ENCODE measurements around the gene HSD17B3.
"Not testable (repeated sequence)": the region's sequence is repeated elsewhere in the genome, so short reads cannot be mapped to it uniquely, and the experiment has no call there.

HSD17B3 gene

DNA sequence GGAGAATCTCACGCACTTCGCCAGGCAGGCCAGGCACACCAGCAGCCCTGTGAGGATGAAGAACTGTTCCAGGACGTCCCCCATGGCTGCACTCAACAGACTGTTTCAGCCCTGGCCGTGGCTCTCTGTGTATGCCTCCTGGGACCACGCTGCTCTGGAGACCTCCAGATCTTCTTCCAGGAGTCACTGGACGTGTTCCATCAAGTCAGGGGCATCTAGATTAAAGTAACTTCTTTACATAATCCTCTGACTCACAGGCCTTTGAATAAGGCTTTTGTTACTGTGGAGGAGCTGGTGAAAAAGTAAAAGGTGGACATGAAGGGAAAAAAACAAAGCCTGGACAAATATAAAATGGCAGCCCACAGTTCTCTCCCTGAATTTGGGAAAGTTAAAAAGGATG lies at the start of gene HSD17B3:
HSD17B3 (minus strand) TSS at position 156 of the 400 bp plus-strand sequence; CDS start at position 84, 72 bp downstream.
- DNase-seq = no peak

DNA sequence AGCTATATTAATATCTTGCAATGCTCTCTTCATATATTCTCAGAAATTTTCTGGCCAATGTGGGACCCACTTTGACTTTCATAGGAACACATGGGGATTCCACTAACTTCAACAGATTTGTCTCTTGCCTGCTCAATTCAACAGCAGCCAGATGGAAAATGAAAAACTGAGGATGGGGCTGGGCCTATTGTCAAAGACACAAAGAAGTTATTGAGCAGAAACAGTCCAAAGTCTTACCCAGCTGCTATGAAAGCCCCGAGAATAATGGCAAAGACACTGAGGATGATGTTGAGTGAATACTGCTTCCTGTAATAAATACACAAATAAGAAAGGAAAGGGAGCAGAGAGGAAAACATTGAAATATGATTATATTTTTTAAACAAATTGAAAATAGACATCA lies 48.9 kb upstream of the HSD17B3 start:
- no peak for DNase-seq

DNA sequence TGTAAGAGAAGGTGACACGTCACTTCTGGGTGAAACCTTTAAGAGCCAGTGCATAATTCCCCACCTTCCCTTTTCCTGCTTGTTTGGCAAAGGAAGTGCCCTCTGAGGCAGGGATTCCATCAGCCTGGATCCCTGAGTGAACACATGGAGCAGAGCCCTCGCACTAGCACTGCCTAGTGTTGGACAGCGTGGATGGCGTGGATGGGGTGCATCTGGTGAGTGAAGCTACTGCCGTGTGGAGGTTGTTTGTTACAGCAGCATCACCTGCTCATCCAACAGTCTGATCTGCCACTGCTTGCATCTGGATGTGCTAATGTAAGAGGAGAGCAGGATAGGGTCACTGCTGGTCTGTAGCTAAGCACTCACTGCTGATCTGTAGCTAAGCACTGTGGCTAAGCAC lies 46.3 kb upstream of the HSD17B3 start:
- no peak for DNase-seq

DNA sequence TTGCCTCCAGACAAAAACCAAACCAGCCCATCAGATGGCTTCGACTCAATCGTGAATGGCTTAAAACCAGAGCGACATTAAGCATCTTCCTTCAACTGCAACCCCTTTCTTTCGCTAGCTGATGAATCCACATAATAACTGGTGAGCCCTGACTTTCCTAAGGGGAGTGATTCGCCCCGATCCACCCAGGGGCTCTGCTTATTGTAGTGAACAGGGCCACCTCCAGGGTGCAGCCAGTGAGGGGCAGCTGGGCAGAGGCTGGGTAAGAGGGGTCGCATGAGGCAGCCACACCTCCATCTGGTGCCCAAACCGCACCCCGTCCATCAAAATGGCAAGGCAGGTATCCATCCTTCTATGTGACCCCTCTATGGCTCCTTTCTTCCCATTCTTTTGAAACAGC lies 43.6 kb upstream of the HSD17B3 start:
- DNase-seq = no peak

DNA sequence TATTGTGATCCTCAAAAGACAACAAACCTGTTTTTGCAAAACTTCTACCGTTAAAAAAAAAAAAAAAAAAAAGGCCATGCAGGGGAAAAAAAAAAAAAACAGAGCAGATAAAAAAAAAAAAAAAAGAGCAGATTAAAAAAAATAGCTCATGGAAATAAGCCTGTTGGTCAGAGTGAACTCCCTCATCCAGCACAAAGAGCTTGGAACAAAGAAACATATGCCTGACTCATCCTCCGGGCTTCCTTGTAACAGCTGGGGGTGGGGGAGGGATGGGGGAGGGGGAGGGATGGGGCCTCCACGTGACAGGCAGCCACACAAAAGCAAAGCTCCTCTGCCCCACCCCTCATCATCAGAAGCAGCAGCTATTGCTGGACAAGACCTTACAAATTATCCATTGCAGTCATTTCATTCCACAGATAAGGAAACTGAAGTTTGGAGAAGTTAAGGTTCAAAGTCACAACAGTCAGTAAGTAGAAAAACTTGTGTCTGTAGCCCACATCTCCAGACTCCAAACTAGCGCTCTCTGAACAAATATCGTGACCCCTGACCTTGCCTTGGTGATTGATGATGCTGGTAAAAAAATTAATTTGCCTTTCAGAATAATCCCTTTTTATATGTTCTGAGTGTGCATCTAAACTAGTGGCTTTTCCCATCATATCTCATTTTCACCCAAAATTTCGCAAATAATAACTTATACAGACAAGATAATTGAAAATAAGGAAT lies 42.6 kb upstream of the HSD17B3 start:
- peak; percentile 31 for DNase-seq

DNA sequence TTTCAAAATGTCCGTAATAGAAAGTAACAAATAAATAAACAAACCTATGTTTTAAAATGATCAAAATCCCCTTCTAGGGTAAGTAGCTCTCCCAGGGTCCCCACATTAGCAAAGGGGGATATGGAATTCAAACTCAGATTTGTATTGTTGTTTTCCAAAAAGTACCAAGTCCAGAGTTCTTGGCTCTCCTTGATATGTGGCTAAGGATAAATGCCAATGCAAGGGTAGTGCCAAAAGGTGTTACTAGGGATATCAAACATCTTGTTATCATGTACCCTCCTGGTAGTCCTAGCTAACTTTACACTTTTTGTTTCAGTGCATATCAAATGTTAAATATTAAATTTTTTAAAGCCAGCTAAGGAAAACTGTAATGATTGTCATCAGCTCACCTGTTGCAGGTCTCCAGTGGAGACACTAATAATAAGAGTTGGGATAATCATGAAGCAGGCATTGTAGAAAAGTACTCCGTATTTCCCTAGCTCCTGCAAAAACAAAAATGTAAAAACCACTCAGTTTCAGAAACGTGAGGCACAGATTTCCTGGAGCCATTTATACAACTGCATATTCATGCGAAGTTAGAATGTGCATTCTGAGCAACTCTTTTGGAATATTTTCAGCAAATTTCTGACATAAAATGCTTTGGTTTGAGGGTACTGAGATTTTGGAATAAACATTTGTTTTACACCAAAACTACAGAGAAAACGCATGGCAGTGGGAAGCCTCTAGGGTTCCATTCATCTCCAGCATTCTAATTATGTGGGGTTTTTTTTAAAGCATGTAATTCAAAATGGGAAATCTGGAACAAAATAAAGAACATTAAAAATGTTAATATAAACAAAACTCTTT lies 41.8 kb upstream of the HSD17B3 start:
- DNase-seq = no peak

DNA sequence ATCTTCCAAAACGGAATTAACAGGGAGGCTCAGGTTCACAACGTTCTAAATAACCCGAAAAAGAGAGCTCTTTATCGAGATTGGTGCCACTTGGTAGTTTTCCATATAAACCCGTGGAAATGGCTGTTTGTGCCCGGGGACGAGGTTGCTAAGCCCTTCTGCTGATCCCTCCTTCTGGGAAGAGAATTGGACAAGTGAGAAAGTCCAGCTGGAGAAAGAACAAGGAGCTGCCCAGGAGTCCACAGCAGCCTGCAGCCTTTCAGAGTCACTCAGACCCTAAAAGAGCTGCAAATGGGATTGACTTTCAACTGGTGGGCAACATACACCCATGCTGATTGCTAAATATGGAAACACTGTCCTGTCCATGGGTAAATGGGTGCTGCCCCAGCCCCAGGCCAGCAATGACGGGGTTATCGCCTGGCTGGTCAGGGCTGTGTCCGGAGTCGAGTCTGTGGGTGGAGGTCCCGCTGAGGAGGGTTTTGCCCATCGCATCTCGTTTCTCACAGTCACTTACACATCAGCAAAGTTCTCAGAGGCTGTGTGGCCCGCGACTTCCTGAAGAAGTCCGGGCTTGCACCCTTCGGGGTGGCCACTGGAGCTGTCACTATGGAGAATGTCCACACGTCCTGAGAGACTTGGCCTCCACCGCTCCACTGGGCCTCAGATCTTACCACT lies 40.7 kb upstream of the HSD17B3 start:
- DNase-seq = no peak

DNA sequence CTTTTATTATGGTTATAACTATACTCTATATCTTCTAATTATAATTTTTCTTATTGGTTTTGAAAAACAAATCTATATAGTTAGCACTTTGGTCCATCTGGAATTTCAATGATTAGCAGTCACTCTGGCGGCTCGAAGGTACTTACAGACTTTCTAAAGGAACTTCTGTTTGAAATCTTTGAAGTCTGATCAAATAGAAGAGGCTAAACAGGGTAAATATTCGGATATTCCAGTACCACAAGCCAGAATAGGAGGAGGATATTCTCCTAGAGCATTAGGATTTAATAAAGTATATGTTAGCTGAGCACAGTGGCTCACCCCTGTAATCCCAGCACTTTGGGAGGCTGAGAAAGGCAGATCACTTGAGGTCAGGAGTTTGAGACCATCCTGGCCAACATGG lies 38.7 kb upstream of the HSD17B3 start:
- DNase-seq = no peak

DNA sequence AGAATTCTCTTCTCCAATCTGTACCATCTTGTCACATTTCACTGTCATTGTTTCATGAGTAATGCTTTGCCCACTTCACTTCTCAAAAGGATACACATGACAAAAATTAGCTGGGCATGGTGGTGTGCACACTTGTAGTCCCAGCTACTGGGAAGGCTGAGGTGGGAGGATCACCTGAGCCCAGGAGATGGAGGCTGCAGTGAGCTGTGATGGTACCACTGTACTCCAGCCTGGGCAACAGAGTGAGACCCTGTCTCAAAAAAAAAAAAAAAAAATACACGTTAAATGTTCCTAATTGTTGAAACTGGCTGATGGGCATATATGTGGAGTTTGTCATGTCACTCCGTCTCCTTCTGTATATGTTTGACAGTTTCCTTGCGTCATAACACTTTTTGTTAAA lies 36.3 kb upstream of the HSD17B3 start:
- DNase-seq = no peak

DNA sequence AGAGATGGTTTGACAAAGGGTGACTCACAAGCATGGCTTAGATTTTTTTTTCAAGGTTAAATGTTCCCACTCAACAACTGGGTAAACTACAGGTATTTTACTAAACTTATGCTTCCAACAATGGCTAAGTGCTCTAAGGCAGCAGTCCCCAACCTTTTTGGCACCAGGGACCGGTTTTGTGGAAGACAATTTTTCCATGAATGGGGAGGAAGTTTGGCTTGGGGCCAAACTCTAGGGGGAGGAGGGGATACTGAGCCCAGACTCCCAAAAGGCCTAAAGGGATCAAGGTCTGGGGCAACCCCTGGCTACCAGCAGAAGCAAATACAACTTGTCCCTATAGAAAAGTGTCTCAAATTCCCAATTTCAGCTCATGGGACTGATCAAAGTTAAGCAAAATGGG lies 32.0 kb upstream of the HSD17B3 start:
- no peak for DNase-seq

DNA sequence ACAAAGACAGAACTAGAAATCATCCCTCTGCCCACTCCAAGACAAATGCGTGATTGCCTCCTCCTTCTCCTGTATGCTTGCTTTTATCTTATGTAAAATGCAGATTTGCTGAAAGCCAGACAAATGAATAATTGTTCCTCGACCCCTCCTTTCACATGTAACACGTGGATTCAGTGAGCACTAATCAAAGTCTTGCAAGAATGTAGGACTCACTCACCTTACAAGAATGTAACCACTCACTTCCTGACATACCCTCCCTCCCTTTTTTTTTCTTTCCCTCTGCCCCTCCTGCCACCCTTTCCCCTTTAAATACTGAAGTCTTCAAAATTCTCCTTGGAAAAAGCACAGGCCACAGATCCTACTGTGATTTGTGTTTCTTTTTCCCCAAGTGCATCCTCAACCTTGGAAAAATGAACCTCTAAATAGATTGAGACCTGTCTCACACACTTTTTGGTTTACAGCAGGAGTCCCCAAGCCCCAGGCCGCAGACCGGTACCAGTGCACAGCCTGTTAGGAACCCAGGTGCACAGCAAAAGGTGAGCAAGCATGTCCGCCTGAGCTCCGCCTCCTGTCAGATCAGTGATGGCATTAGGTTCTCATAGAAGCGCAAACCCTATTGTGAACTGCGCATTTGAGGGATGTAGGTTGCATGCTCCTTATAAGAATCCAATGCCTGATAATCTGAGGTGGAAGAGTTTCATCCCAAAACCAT lies 29.4 kb upstream of the HSD17B3 start:
- DNase-seq = peak; percentile 33

DNA sequence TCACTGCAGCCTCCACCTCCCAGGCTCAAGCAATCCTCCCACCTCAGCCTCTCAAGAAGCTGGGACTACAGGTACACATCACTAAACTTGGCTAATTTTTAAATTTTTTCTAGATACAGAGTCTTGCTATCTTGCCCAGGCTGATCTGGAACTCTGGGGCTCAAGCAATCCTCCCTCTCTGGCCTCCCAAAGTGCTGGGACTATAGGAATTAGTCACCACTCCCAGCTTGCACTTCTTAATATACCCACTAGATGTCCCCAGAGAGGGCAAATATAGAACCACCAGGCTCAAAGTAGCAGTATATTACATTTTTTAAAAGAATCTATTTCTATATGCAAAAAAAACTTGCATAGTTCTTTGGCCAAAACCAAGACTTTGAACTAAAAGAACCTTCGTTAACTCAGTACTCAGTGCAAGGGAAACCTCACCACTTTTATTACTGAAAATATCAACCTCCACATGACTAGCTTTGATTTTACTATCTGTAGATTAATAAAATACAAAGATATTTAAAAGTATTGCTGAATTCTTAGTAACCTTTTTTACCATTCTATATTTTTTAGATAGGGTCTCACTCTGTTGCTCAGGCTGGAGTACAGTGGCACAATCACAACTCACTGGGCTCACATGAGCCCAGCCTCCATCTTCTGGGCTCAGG lies 25.8 kb upstream of the HSD17B3 start:
- DNase-seq = no peak

DNA sequence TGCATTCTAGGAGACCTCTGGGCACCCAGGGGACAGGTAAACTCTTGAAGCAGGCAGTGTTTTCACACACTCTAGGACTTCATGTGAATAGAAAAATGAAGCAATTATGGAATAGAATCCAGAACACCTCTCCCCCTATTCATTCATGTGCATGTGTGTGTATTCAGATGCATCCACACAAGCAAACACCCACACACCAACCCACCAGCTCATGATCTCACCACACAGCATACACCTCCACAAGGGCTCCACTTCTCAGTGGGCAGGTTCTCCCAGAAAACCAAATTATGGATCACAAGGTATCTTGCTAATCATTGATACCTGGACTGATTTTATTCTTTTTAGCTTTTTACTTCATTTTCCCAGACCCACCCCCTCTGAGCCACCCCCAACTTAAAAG lies 21.2 kb upstream of the HSD17B3 start:
- no peak for DNase-seq

DNA sequence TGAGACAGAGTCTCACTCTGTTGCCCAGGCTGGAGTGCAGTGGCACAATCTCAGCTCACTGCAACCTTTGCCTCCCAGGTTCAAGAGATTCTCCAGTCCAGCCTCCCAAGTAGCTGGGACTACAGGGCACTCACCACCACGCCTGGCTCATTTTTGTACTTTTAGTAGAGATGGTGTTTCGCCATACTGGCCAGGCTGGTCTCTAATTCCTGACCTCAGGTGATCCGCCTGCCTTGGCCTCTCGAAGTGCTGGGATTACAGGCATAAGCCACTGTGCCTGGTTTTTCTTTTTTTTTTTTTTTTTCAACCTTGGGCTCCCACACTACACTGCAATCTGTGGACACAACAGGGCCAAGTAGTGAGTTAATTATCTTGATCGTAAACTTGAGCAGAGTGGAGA lies 20.8 kb upstream of the HSD17B3 start:
- not testable (repeated sequence) for DNase-seq

DNA sequence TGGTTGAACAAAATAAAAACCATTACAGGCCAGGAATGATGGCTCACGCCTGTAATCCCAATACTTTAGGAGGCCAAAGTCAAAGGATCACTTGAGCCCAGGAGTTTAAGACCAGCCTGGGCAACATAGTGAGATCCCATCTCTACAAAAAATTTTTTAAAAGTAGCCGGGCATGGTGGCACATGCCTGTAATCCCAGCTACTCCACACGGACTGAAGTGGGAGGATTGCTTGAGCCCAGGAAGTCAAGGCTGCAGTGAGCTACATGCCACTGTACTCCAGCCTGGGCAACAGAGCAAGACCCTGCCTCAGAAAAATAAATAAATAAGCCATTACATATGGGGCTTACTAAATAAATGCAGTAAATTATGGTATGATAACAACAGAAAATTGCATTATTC lies 20.2 kb upstream of the HSD17B3 start:
- not testable (repeated sequence) for DNase-seq

DNA sequence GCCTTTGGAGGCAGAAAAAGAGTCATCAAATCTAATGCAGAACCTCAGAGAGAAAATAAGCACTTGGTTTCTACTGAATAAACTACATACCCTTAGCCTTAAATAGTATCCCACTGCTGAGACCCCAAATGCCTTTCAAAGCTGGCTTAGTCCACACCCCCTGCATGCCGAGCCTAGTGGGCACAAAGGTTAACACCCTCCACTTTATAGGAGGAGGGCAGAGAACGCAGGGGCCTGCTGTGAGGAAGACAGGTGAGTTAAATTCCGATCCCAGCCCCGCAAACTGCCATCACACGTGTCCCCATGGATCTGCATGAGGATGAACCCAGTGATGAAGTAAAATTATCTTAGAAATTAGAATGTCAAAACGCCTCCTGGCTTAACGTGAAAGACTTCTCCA lies 19.5 kb upstream of the HSD17B3 start:
- no peak for DNase-seq

DNA sequence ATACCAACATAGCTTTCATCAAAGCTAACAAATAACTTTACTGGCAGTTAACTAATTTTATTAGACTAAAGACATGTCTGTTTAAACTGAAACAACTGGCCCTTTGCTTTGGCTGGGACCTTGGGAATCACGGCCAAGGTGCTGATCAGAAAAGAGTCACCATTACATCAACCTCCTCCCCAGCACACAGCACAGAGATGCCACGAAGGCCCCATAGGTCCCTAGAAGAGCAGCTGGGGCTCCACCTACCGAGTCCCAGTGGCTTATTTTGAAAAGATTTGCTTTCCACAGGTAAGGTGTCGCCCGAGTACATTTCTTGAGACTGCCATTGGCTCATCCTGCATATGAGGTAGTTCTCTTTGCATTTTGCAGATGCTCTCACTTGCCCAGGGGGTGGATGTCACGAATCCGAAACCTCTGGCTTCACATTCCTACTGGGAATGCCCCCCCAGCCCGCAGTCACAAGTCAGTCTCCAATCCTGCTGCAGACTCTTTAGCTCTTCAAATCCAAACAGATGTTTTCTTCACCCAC lies 18.8 kb upstream of the HSD17B3 start:
- DNase-seq = no peak

DNA sequence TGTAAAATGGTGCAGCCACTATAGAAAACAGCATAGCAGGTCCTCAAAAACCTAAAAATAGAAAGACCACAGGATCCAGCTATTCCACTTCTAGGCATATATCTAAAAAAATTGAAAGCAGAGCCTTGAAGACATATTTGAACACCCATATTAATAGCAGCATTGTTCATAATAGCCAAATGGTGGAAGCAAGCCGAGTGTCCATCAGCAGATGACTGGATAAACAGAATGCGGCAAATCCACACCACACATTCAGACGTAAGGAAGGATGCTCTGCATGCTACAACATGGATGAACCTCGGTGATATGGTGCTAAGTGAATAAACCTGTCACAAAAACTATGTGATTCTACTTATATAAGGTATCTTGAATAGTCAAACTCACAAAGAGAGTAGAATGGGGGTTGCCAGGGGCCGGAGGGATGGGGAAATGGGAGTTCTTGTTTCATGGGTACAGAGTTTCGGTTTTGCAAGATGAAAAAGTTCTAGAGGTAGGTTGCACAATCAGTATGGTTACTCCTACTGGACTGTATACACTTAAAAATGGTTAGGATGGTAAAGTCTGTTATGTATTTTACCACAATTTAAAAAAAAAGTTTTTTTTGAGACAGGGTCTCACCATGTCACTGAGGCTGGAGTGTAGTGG lies 17.1 kb upstream of the HSD17B3 start:
- DNase-seq = no peak

DNA sequence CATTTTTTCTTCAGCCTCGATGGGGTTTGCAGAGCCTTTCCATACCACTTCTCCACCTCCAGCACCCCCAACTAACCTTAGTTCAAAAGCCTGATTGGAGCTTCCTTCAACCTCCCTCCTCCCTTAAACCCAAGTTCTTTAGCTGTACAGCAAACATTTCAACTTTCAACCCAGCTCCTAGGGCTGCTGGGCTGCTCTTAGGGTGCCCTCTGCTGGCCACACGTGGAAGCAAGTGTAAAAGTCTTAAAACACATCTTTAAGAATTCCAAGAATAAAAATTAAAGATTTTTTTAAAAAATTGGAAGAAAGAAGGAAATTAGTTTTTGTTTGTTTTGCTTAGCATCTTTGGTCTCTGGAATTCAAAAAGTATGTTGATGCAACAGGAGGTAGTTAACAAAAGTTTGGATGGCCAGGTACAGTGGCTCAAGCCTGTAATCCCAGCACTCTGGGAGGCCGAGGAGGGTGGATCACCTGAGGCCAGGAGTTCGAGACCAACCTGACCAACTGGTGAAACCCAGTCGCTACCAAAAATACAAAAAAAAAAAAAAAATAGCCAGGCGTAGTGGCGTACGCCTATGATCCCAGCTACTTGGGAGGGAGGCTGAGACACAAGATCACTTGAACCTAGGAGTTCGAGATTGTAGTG lies 15.5 kb upstream of the HSD17B3 start:
- DNase-seq = peak; percentile 37

DNA sequence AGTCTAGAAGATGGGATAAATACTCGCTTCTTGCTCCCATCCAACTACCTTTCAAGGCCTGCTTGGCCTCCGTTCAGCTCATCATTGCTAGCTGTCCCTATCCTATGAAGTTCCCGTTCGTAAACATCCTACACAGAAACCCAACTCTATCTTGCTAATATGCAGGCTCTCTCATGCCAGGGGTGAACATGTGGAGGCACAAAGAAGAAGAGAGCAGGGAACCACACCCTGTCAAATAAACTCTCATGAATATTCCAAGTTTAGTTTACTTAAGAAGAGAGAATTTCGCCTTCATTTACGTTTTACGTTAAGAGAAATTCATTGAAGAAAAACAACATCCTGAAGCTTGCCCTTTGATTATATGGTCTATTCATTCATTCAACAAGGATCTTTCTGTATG lies 7.9 kb upstream of the HSD17B3 start:
- no peak for DNase-seq

DNA sequence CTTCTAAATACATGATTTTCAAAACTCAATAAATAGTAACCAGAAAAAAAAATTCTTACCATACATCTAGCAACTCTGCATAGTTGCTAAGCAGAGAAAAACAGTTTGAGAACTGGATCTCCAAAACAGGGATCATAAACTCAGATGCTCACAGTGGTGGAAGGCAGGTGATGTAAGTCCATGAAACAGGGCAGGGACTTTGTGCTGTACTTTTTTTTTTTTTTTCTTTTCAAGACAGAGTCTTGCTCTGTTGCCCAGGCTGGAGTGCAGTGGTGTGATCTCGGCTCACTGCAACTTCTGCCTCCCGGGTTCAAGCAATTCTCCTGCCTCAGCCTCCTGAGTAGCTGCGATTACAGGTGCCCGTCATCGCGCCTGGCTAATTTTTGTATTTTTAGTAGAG lies 5.0 kb upstream of the HSD17B3 start:
- DNase-seq = not testable (repeated sequence)

All from 8988T (cell line).